CD14-positive monocyte (primary cell): ENCODE results near the gene ATP6V0A1. TPM values are rescaled to one million over a fixed set of nuclear protein-coding genes. Genes with fewer than 3 reads are reported as not detected.

ENCODE experiments used
- DNase-seq, 3 donors: peaks; one replicate each; pipeline ENCODE4 v3.0.0-alpha.2; 2011 to 2022
- H2AFZ ChIP-seq: 2 replicates; pipeline ENCODE4 v1.6.0; 2012; ENCODE audit warnings: mild to moderate bottlenecking, low read depth, low read length, inconsistent platforms; ENCODE audit not compliant: insufficient read depth, poor library complexity, severe bottlenecking
- H3K27ac ChIP-seq, 2 donors: 1 replicate in 1 of 2; 2 replicates in 1 of 2; pipeline ENCODE4 v1.5.1; 2012 to 2013; ENCODE audit warnings: low read length in 2 of 2, control low read depth in 1 of 2, inconsistent platforms in 1 of 2, low read depth in 1 of 2, mild to moderate bottlenecking in 1 of 2
- H3K27me3 ChIP-seq, 2 donors: one replicate each; pipeline versions ENCODE4 v1.6.0 to v1.6.1; 2011 to 2013; ENCODE audit warnings: low read length in 2 of 2; ENCODE audit not compliant: control insufficient read depth in 2 of 2, insufficient read depth in 2 of 2
- H3K36me3 ChIP-seq, 2 donors: replicated peaks in 1 of 2; 1 replicate in 1 of 2; 2 replicates in 1 of 2; pipeline versions ENCODE4 v1.5.1 to v1.6.1; 2012 to 2013; ENCODE audit warnings: low read length in 2 of 2, control low read depth in 1 of 2, inconsistent platforms in 1 of 2, mild to moderate bottlenecking in 1 of 2; ENCODE audit not compliant: insufficient read depth in 2 of 2, control insufficient read depth in 1 of 2
- H3K4me1 ChIP-seq, 2 donors: 1 replicate in 1 of 2; 2 replicates in 1 of 2; pipeline versions ENCODE4 v1.5.1 to v1.6.1; 2012 to 2013; ENCODE audit warnings: low read length in 2 of 2, control low read depth in 1 of 2, inconsistent platforms in 1 of 2, mild to moderate bottlenecking in 1 of 2, moderate library complexity in 1 of 2; ENCODE audit not compliant: insufficient read depth in 2 of 2, control insufficient read depth in 1 of 2
- H3K4me2 ChIP-seq: replicated peaks from 2 replicates; pipeline ENCODE3; 2012; ENCODE audit warnings: low read length, moderate library complexity, mild to moderate bottlenecking; ENCODE audit not compliant: poor library complexity, severe bottlenecking; ENCODE audit errors: extremely low read depth
- H3K4me3 ChIP-seq, 3 experiments: fragments of 200-600 bp in 1 of 3; sonication (generic) in 1 of 3; replicated peaks in 1 of 3; 1 replicate in 2 of 3; 2 replicates in 1 of 3; pipeline ENCODE4 v1.5.1; 2011 to 2013; ENCODE audit warnings: low read length in 3 of 3, mild to moderate bottlenecking in 3 of 3, control low read depth in 2 of 3, low read depth in 2 of 3, inconsistent platforms in 1 of 3, moderate library complexity in 1 of 3
- H3K79me2 ChIP-seq: 2 replicates; pipeline ENCODE4 v1.6.0; 2012; ENCODE audit warnings: mild to moderate bottlenecking, control low read depth, inconsistent platforms, low read length, moderate library complexity; ENCODE audit not compliant: insufficient read depth
- H3K9ac ChIP-seq: 2 replicates; pipeline ENCODE4 v1.6.0; 2017; ENCODE audit warnings: low read length, mild to moderate bottlenecking; ENCODE audit not compliant: insufficient read depth, poor library complexity, severe bottlenecking
- H3K9me3 ChIP-seq, 2 donors: replicated peaks in 1 of 2; 1 replicate in 1 of 2; 2 replicates in 1 of 2; pipeline versions ENCODE4 v1.5.1 to v1.6.1; 2012 to 2013; ENCODE audit warnings: low read length in 2 of 2, control low read depth in 1 of 2; ENCODE audit not compliant: control insufficient read depth in 1 of 2, insufficient read depth in 1 of 2
- H4K20me1 ChIP-seq: 2 replicates; pipeline ENCODE4 v1.6.0; 2012; ENCODE audit warnings: mild to moderate bottlenecking, low read length, control low read depth, moderate library complexity; ENCODE audit not compliant: insufficient read depth
- H3K27ac Mint-ChIP-seq, 7 donors: one replicate each; pipeline ENCODE4 v1.8.0; 2020; ENCODE audit warnings: mild to moderate bottlenecking in 7 of 7, mixed read lengths in 7 of 7, moderate library complexity in 6 of 7, inconsistent platforms in 2 of 7
- H3K27me3 Mint-ChIP-seq, 3 donors: one replicate each; pipeline ENCODE4 v1.8.0; 2021 to 2022; ENCODE audit warnings: low read depth in 3 of 3, mild to moderate bottlenecking in 3 of 3, mixed read lengths in 3 of 3, moderate library complexity in 3 of 3, inconsistent platforms in 1 of 3
- H3K36me3 Mint-ChIP-seq, 2 donors: one replicate each; pipeline ENCODE4 v1.8.0; 2020; ENCODE audit warnings: mixed read lengths in 2 of 2, inconsistent platforms in 1 of 2, mild to moderate bottlenecking in 1 of 2
- H3K4me1 Mint-ChIP-seq: one replicate; pipeline ENCODE4 v1.8.0; 2020; ENCODE audit warnings: mild to moderate bottlenecking, mixed read lengths
- H3K4me3 Mint-ChIP-seq, 2 donors: one replicate each; pipeline ENCODE4 v1.8.0; 2020; ENCODE audit warnings: mild to moderate bottlenecking in 2 of 2, mixed read lengths in 2 of 2, moderate library complexity in 1 of 2
- H3K9me3 Mint-ChIP-seq, 7 donors: one replicate each; pipeline ENCODE4 v1.8.0; 2020 to 2022; ENCODE audit warnings: mixed read lengths in 7 of 7, mild to moderate bottlenecking in 6 of 7, moderate library complexity in 6 of 7, inconsistent platforms in 2 of 7
- CTCF ChIP-seq: fragments of 200-600 bp; IDR thresholded peaks from one replicate; pipeline ENCODE4 v1.8.0; 2022; ENCODE audit warnings: antibody characterized with exemption, mild to moderate bottlenecking
- WGBS: methylation state at CpG from one replicate; pipeline ENCODE4 v1.1.5; 2013; ENCODE audit warnings: missing lambda C conversion rate; ENCODE audit not compliant: insufficient coverage; 5-methylcytosine and 5-hydroxymethylcytosine counted together
- intact Hi-C, 2 donors: fragments of 100-400 bp; cut with micrococcal nuclease; formaldehyde crosslinking; loops; one replicate each; pipeline versions ENCODE4 v1.15.0 to v1.15.1; 2023
- polyA plus RNA-seq, 3 donors: library from polyadenylated mRNA; depleted of rRNA in 1 of 3; unstranded in 2 of 3; stranded (reverse) in 1 of 3; fragments of 300-500 nt in 2 of 3; fragments of >200 nt in 1 of 3; fragmentation: Illumina TruSeq in 2 of 3; gene quantifications; 1 replicate in 2 of 3; 2 replicates in 1 of 3; pipeline ENCODE4 v1.2.3, GENCODE V29; 2012 to 2021

The ATP6V0A1 gene
- polyA plus RNA-seq, 3 donors: 36.1 to 126 (median 55.1) TPM

- peak overlapping the region; percentile 93 to 96 for H3K4me3 Mint-ChIP-seq
- peaks cover 39% of the 10 kb centered on the region for H3K4me1 Mint-ChIP-seq
- Histone ChIP-seq H3K27ac (peak overlapping the region; percentile 84 to 94), H3K36me3 (peaks cover 49 to 58% of the 10 kb centered on the region in 2 donors), H3K79me2 (peaks cover 71% of the 10 kb centered on the region), H3K4me1 (peaks cover 44 to 58% of the 10 kb centered on the region in 2 donors), H4K20me1 (peaks cover 60% of the 10 kb centered on the region), H3K27me3 (no peaks in the 10 kb centered on the region), H3K4me2 (peak overlapping the region; percentile 78), H3K4me3 (peak overlapping the region; percentile 94 to 97 (median 97)), H3K9ac (peak overlapping the region; percentile 92), H3K9me3 (no peaks in the 10 kb centered on the region), H2AFZ (peak overlapping the region; percentile 84)
- no peak for DNase-seq
- TF ChIP-seq CTCF: no peak
- intact Hi-C loops: loop anchor here (5.0 kb wide), 2 partner anchors 41 to 431 kb away; partner anchors contain the start of genes RETREG3 (in 1 of the 2), RPL27 (in 1 of the 2) and TUBG1 (in 1 of the 2)
- peaks cover 51 to 60% of the 10 kb centered on the region in 2 donors for H3K36me3 Mint-ChIP-seq
- peaks cover 0 to 3% (median 0%) of the 10 kb centered on the region in 7 donors for H3K9me3 Mint-ChIP-seq
- peaks cover 0 to 2% (median 1%) of the 10 kb centered on the region in 3 donors for H3K27me3 Mint-ChIP-seq
- WGBS: 51% methylated on average over 18 of the region's 28 CpGs
- H3K27ac Mint-ChIP-seq: peak overlapping the region; percentile 85 to 97 (median 95)
Measured at GRCh38 chr17:42566215-42566882, 107.7 kb downstream of the ATP6V0A1 start.

- intact Hi-C loops: loop anchor here (1.0 to 5.0 kb wide), 3 partner anchors 10 to 430 kb away; partner anchors contain the start of genes PSMC3IP (in 1 of the 2), RETREG3 (in 1 of the 2), RPL27 (in 1 of the 2) and TUBG1 (in 1 of the 2)
- H3K27ac Mint-ChIP-seq: peak within 1 kb of the TSS; percentile 85 to 97 (median 95)
- peak within 1 kb of the TSS; percentile 92 for H3K9ac ChIP-seq
- H3K79me2 ChIP-seq: peaks cover 74% of the 10 kb centered on the region
- H3K27me3 Mint-ChIP-seq: peaks cover 0 to 1% (median 0%) of the 10 kb centered on the region in 3 donors
- peak within 1 kb of the TSS; percentile 84 to 94 for H3K27ac ChIP-seq
- H3K36me3 Mint-ChIP-seq: peaks cover 58 to 67% of the 10 kb centered on the region in 2 donors
- H3K4me1 Mint-ChIP-seq: peaks cover 36% of the 10 kb centered on the region
- peak within 1 kb of the TSS; percentile 78 for H3K4me2 ChIP-seq
- H3K27me3 ChIP-seq: no peaks in the 10 kb centered on the region
- H2AFZ ChIP-seq: peak within 1 kb of the TSS; percentile 84
- H3K4me3 Mint-ChIP-seq: peak within 1 kb of the TSS; percentile 93 to 96
- no peaks in the 10 kb centered on the region for H3K9me3 ChIP-seq
- no peaks in the 10 kb centered on the region for H3K9me3 Mint-ChIP-seq
- under 1% methylated on average over 58 of the region's 72 CpGs for WGBS
- H4K20me1 ChIP-seq: peaks cover 66% of the 10 kb centered on the region
- peak within 1 kb of the TSS; percentile 94 to 97 (median 97) for H3K4me3 ChIP-seq
- DNase-seq: peak; percentile 88 to 94 (median 90)
- peaks cover 39 to 51% of the 10 kb centered on the region in 2 donors for H3K4me1 ChIP-seq
- no peak for TF ChIP-seq CTCF
- H3K36me3 ChIP-seq: peaks cover 56 to 65% of the 10 kb centered on the region in 2 donors
Measured at GRCh38 chr17:42566883-42567573, 108.3 kb downstream of the ATP6V0A1 start, which contains the start of gene MLX. Gene MLX, plus strand, starts transcription at chr17:42567100. Its CDS starts 25 bp downstream, at chr17:42567125.
